Breast epithelium (tissue), 3 donors: ENCODE data around the gene NUMA1.

ENCODE experiments used
- CTCF ChIP-seq, 3 donors: fragments of 450-650 bp; IDR thresholded peaks; one replicate each; pipeline ENCODE4 v1.5.1; 2016 to 2017; ENCODE audit warnings: antibody characterized with exemption in 3 of 3, mild to moderate bottlenecking in 3 of 3, moderate library complexity in 3 of 3
- POLR2A ChIP-seq: fragments of 450-650 bp; IDR thresholded peaks from one replicate; pipeline ENCODE4 v1.6.1; 2016; ENCODE audit warnings: antibody characterized with exemption, mild to moderate bottlenecking, moderate library complexity
- POLR2AphosphoS5 ChIP-seq, 3 donors: sonication (generic); formaldehyde crosslinking; IDR thresholded peaks; one replicate each; pipeline ENCODE4 v1.6.1; 2017; ENCODE audit warnings: antibody characterized with exemption in 3 of 3

DNA sequence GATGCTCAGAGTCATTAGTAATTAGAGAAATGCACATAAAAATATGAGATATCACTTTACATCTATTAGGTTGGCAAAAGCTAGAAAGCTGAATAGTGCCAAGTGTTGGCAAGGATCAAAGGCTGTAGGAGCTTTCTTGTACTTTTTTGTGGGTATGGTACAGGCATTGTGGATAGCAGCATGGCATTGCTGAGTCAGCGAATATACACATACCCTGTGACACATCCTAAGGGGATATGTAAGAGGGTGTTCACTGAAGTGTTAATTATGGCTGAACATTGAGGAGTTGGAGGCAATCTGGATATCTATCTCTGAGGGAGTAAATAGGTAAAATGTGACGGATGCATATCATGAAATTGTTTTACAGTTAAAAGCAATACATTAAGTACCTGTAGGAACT is 108.7 kb downstream of the NUMA1 start:
- no peak for TF ChIP-seq CTCF (IDR thresholded peaks at IDR 0.05)
- TF ChIP-seq POLR2A, result no peak
- TF ChIP-seq POLR2AphosphoS5 (IDR thresholded peaks at IDR 0.05), result no peak
